ENCODE results near the gene HP1BP3. TPM values are rescaled to one million over a fixed set of nuclear protein-coding genes. Genes with fewer than 3 reads are reported as not detected.

The HP1BP3 gene
- total and polyA plus RNA-seq, 2 experiments from 2014 or later, result 89.1 to 112 TPM

DNA sequence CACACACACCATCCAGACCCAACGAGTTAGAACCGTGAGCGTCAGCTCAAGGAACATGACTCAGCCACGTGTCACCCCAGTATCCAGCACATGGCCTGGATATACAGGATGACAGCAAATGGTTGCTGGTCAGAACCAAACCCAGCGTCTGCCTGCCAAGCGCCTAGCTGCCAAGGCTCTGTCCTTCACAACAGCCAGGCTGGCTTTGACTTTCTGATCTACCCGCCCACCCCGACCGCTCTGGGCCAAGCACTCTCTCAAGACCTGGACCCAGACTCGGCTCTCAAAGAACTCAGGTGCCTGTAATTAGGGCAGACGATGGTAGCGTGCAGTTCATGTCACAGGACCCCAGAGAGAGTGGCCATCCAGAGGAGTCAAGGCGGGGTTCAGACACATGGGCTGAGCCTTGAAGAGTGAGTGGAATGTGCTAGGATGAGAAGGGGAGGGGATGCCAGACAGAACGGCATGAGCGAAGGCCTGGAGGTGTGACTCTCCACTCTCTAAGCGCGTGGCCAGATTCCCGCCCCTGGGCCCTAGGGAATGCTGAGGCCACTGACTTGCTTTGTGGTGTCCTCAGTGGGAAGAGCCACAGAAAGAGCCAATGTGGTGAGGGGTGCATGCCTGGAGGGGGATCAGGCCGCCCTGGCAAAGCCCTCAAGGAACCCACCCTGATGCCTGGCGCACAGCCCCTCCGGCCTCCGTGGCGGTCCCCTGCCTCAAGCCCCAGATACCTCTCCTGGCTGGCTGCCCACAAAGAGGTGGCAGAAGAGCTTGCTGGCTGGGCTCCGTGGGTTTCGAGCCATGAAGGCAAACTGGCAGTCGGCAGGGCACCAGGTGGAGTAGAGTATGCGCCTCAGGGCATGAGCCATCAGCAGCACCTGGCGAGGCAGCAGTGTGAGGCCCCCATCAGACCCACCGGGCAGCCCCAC lies 61.7 kb downstream of the HP1BP3 start:
- TF ChIP-seq STAT1 (IDR thresholded peaks at IDR 0.05; ENCODE audit: unreplicated experiment) (no peak), ZNF114 (CRISPR knock-in tag; IDR thresholded peaks at IDR 0.05) (no peak), EZH2phosphoT487 (IDR thresholded peaks at IDR 0.05; ENCODE audit: unreplicated experiment) (no peak), JUNB (IDR thresholded peaks at IDR 0.05; ENCODE audit: unreplicated experiment) (no peak), EZH2 (IDR thresholded peaks at IDR 0.05; ENCODE audit: low read depth, unreplicated experiment) (no peak), NANOG (IDR thresholded peaks at IDR 0.05; ENCODE audit: borderline replicate concordance) (no peak)
- TF ChIP-seq, protein P1, sequence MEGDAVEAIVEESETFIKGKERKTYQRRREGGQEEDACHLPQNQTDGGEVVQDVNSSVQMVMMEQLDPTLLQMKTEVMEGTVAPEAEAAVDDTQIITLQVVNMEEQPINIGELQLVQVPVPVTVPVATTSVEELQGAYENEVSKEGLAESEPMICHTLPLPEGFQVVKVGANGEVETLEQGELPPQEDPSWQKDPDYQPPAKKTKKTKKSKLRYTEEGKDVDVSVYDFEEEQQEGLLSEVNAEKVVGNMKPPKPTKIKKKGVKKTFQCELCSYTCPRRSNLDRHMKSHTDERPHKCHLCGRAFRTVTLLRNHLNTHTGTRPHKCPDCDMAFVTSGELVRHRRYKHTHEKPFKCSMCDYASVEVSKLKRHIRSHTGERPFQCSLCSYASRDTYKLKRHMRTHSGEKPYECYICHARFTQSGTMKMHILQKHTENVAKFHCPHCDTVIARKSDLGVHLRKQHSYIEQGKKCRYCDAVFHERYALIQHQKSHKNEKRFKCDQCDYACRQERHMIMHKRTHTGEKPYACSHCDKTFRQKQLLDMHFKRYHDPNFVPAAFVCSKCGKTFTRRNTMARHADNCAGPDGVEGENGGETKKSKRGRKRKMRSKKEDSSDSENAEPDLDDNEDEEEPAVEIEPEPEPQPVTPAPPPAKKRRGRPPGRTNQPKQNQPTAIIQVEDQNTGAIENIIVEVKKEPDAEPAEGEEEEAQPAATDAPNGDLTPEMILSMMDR (conservative IDR thresholded peaks at IDR 0.05; ENCODE audit: low read depth in 2 of 2), result no peak
- TF ChIP-seq, protein P2, sequence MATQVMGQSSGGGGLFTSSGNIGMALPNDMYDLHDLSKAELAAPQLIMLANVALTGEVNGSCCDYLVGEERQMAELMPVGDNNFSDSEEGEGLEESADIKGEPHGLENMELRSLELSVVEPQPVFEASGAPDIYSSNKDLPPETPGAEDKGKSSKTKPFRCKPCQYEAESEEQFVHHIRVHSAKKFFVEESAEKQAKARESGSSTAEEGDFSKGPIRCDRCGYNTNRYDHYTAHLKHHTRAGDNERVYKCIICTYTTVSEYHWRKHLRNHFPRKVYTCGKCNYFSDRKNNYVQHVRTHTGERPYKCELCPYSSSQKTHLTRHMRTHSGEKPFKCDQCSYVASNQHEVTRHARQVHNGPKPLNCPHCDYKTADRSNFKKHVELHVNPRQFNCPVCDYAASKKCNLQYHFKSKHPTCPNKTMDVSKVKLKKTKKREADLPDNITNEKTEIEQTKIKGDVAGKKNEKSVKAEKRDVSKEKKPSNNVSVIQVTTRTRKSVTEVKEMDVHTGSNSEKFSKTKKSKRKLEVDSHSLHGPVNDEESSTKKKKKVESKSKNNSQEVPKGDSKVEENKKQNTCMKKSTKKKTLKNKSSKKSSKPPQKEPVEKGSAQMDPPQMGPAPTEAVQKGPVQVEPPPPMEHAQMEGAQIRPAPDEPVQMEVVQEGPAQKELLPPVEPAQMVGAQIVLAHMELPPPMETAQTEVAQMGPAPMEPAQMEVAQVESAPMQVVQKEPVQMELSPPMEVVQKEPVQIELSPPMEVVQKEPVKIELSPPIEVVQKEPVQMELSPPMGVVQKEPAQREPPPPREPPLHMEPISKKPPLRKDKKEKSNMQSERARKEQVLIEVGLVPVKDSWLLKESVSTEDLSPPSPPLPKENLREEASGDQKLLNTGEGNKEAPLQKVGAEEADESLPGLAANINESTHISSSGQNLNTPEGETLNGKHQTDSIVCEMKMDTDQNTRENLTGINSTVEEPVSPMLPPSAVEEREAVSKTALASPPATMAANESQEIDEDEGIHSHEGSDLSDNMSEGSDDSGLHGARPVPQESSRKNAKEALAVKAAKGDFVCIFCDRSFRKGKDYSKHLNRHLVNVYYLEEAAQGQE (IDR thresholded peaks at IDR 0.05; ENCODE audit: unreplicated experiment), result no peak
- TF ChIP-seq, protein P3, sequence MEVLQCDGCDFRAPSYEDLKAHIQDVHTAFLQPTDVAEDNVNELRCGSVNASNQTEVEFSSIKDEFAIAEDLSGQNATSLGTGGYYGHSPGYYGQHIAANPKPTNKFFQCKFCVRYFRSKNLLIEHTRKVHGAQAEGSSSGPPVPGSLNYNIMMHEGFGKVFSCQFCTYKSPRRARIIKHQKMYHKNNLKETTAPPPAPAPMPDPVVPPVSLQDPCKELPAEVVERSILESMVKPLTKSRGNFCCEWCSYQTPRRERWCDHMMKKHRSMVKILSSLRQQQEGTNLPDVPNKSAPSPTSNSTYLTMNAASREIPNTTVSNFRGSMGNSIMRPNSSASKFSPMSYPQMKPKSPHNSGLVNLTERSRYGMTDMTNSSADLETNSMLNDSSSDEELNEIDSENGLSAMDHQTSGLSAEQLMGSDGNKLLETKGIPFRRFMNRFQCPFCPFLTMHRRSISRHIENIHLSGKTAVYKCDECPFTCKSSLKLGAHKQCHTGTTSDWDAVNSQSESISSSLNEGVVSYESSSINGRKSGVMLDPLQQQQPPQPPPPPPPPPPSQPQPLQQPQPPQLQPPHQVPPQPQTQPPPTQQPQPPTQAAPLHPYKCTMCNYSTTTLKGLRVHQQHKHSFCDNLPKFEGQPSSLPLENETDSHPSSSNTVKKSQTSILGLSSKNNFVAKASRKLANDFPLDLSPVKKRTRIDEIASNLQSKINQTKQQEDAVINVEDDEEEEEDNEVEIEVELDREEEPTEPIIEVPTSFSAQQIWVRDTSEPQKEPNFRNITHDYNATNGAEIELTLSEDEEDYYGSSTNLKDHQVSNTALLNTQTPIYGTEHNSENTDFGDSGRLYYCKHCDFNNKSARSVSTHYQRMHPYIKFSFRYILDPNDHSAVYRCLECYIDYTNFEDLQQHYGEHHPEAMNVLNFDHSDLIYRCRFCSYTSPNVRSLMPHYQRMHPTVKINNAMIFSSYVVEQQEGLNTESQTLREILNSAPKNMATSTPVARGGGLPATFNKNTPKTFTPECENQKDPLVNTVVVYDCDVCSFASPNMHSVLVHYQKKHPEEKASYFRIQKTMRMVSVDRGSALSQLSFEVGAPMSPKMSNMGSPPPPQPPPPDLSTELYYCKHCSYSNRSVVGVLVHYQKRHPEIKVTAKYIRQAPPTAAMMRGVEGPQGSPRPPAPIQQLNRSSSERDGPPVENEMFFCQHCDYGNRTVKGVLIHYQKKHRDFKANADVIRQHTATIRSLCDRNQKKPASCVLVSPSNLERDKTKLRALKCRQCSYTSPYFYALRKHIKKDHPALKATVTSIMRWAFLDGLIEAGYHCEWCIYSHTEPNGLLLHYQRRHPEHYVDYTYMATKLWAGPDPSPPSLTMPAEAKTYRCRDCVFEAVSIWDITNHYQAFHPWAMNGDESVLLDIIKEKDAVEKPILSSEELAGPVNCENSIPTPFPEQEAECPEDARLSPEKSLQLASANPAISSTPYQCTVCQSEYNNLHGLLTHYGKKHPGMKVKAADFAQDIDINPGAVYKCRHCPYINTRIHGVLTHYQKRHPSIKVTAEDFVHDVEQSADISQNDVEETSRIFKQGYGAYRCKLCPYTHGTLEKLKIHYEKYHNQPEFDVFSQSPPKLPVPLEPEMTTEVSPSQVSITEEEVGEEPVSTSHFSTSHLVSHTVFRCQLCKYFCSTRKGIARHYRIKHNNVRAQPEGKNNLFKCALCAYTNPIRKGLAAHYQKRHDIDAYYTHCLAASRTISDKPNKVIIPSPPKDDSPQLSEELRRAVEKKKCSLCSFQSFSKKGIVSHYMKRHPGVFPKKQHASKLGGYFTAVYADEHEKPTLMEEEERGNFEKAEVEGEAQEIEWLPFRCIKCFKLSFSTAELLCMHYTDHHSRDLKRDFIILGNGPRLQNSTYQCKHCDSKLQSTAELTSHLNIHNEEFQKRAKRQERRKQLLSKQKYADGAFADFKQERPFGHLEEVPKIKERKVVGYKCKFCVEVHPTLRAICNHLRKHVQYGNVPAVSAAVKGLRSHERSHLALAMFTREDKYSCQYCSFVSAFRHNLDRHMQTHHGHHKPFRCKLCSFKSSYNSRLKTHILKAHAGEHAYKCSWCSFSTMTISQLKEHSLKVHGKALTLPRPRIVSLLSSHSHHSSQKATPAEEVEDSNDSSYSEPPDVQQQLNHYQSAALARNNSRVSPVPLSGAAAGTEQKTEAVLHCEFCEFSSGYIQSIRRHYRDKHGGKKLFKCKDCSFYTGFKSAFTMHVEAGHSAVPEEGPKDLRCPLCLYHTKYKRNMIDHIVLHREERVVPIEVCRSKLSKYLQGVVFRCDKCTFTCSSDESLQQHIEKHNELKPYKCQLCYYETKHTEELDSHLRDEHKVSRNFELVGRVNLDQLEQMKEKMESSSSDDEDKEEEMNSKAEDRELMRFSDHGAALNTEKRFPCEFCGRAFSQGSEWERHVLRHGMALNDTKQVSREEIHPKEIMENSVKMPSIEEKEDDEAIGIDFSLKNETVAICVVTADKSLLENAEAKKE (CRISPR knock-in tag; IDR thresholded peaks at IDR 0.05), result no peak
- ATAC-seq (no peak), DNase-seq (ENCODE audit: low spot score) (no peak)
- H3K4me2 ChIP-seq, result no peak overlapping the region
- Mint-ChIP-seq H3K27me3 (ENCODE audit: insufficient read depth, low read depth, poor library complexity) (peaks cover 9% of the 10 kb centered on the region), H3K4me3 (no peak overlapping the region), H3K36me3 (ENCODE audit: low read depth) (no peaks in the 10 kb centered on the region; the same call in 2 of the 3 replicates), H3K27ac (no peak overlapping the region), H3K9me3 (no peaks in the 10 kb centered on the region), H3K4me1 (peaks cover 31% of the 10 kb centered on the region)
- no peak overlapping the region for H3K4me3 ChIP-seq
- no peaks in the 10 kb centered on the region for H3K79me2 ChIP-seq (replicated peaks; ENCODE audit: insufficient read depth)
- peaks cover 23% of the 10 kb centered on the region for H3K4me1 ChIP-seq (ENCODE audit: insufficient read depth)
- H3K27ac ChIP-seq (ENCODE audit: low read depth), result no peak overlapping the region
- no peaks in the 10 kb centered on the region for H3K9me2 ChIP-seq (ENCODE audit: insufficient read depth)
- no peaks in the 10 kb centered on the region for H3K36me3 ChIP-seq (ENCODE audit: insufficient read depth)
- H2AFZ ChIP-seq, result no peak overlapping the region
- H4K20me1 ChIP-seq (replicated peaks; ENCODE audit: insufficient read depth), result no peaks in the 10 kb centered on the region; the same call in 1 of the 2 replicates
- H3K27me3 ChIP-seq (ENCODE audit: insufficient read depth), result peaks cover 6% of the 10 kb centered on the region; the same call in 1 of the 2 replicates
- no peaks in the 10 kb centered on the region for H3F3A ChIP-seq (replicated peaks; ENCODE audit: low read depth)
